Upper lobe of left lung (tissue), 6 donors: ENCODE measurements around the gene ADTRP. TPM values are rescaled to one million over a fixed set of nuclear protein-coding genes. Genes with fewer than 3 reads are reported as not detected.
"Not testable (repeated sequence)": the region's sequence is repeated elsewhere in the genome, so short reads cannot be mapped to it uniquely, and the experiment has no call there.

ENCODE experiments used
- ATAC-seq, 2 donors: fragments of 200-7000 bp; cut with Tn5 transposase; one replicate each; pipeline ENCODE4 v1.9.1; 2022; ENCODE audit warnings: mild to moderate bottlenecking in 2 of 2, moderate library complexity in 2 of 2; ENCODE audit not compliant: low FRiP score in 2 of 2
- DNase-seq, 2 donors: peaks; one replicate each; pipeline ENCODE4 v3.0.0-alpha.2; 2019 to 2020
- H3K27ac ChIP-seq, 4 donors: fragments of 200-600 bp; sonication (generic); one replicate each; pipeline ENCODE4 v1.5.1; 2016 to 2019
- H3K27me3 ChIP-seq, 4 donors: fragments of 200-600 bp; sonication (generic); one replicate each; pipeline ENCODE4 v1.5.1; 2017 to 2019
- H3K36me3 ChIP-seq, 4 donors: fragments of 200-600 bp; sonication (generic); one replicate each; pipeline ENCODE4 v1.5.1; 2016 to 2019
- H3K4me1 ChIP-seq, 4 donors: fragments of 200-600 bp; sonication (generic); one replicate each; pipeline ENCODE4 v1.5.1; 2018 to 2019
- H3K4me3 ChIP-seq, 4 donors: fragments of 200-600 bp; sonication (generic); one replicate each; pipeline ENCODE4 v1.5.1; 2017 to 2019; ENCODE audit warnings: mild to moderate bottlenecking in 2 of 4, moderate library complexity in 1 of 4
- H3K9me3 ChIP-seq, 4 donors: fragments of 200-600 bp; sonication (generic); one replicate each; pipeline ENCODE4 v1.5.1; 2018 to 2019
- CTCF ChIP-seq, 6 experiments: fragments of 450-650 bp in 4 of 6; fragments of 200-600 bp in 2 of 6; sonication (generic) in 2 of 6; IDR thresholded peaks; one replicate each; pipeline ENCODE4 v1.5.1; 2016 to 2019; ENCODE audit warnings: antibody characterized with exemption in 6 of 6
- EP300 ChIP-seq, 4 donors: sonication (generic); formaldehyde crosslinking; IDR thresholded peaks; one replicate each; pipeline ENCODE4 v1.5.1; 2017; ENCODE audit warnings: antibody characterized with exemption in 4 of 4, control low read depth in 2 of 4
- POLR2A ChIP-seq, 4 donors: fragments of 450-650 bp; IDR thresholded peaks; one replicate each; pipeline ENCODE4 v1.5.1; 2016 to 2017; ENCODE audit warnings: antibody characterized with exemption in 4 of 4, mild to moderate bottlenecking in 2 of 4
- POLR2AphosphoS5 ChIP-seq, 2 donors: sonication (generic); formaldehyde crosslinking; IDR thresholded peaks; one replicate each; pipeline ENCODE4 v1.5.1; 2017; ENCODE audit warnings: antibody characterized with exemption in 2 of 2
- WGBS, 2 donors: methylation state at CpG; one replicate each; pipeline ENCODE4 v1.1.5; 2017 to 2018; 5-methylcytosine and 5-hydroxymethylcytosine counted together
- total RNA-seq, 6 donors: library from RNA; depleted of rRNA in 4 of 6; stranded (reverse); fragments of >200 nt in 4 of 6; gene quantifications; one replicate each; pipeline versions ENCODE4 v1.1.0 to v1.2.1, GENCODE V29; 2016 to 2021
- donor health status: DM: no; HTN: no; CAD: no; lungs with moderate emphysema.
- donor health status: DM: no; HTN: yes; CAD: no; lungs with severe emphysema.

The ADTRP gene
- total RNA-seq, 6 donors from 2014 or later, result 3.8 to 21.1 (median 12.8) TPM

- no peaks in the 10 kb centered on the region for H3K27me3 ChIP-seq
- H3K4me3 ChIP-seq, result no peak overlapping the region
- no peaks in the 10 kb centered on the region for H3K36me3 ChIP-seq
- H3K27ac ChIP-seq, result peak overlapping the region in 1 of 4 donors; percentile 29
- no peak for TF ChIP-seq POLR2A (IDR thresholded peaks at IDR 0.05)
- TF ChIP-seq EP300 (IDR thresholded peaks at IDR 0.05), result no peak
- ATAC-seq (no peak), DNase-seq (no peak)
- peaks cover 0 to 3% (median 0%) of the 10 kb centered on the region in 4 donors for H3K4me1 ChIP-seq
- WGBS, 2 donors, result 76 to 77% methylated on average over 6 of the region's 6 CpGs
- H3K9me3 ChIP-seq, result no peaks in the 10 kb centered on the region
Measured at GRCh38 chr6:11802886-11803590, 24.4 kb upstream of the ADTRP start.

GRCh38 chr6:11800531-11800930 lies 21.9 kb upstream of the ADTRP start:
- not testable (repeated sequence) for H3K4me3 ChIP-seq, H3K27me3 ChIP-seq, H3K36me3 ChIP-seq, ATAC-seq, H3K9me3 ChIP-seq, H3K27ac ChIP-seq, DNase-seq, H3K4me1 ChIP-seq
- 50 to 67% methylated on average over 1 of the region's 1 CpG for WGBS, 2 donors

- no peaks in the 10 kb centered on the region for H3K27me3 ChIP-seq
- no peaks in the 10 kb centered on the region for H3K36me3 ChIP-seq
- no peak overlapping the region for H3K27ac ChIP-seq
- DNase-seq, result no peak
- TF ChIP-seq POLR2A (IDR thresholded peaks at IDR 0.05) (peak in 1 of 4 donors; percentile 21), POLR2AphosphoS5 (IDR thresholded peaks at IDR 0.05) (no peak)
- ATAC-seq, result no peak
- H3K9me3 ChIP-seq, result no peaks in the 10 kb centered on the region
- no peak overlapping the region for H3K4me3 ChIP-seq
- peaks cover 4 to 12% (median 8%) of the 10 kb centered on the region in 4 donors for H3K4me1 ChIP-seq
- 84 to 88% methylated on average over 7 of the region's 7 CpGs for WGBS, 2 donors
Measured at GRCh38 chr6:11798538-11798937, 19.9 kb upstream of the ADTRP start.

- no peak for DNase-seq
- 62 to 84% methylated on average over 1 of the region's 1 CpG for WGBS, 2 donors
- no peaks in the 10 kb centered on the region for H3K27me3 ChIP-seq
- TF ChIP-seq EP300 (IDR thresholded peaks at IDR 0.05) (no peak), CTCF (IDR thresholded peaks at IDR 0.05) (no peak), POLR2AphosphoS5 (IDR thresholded peaks at IDR 0.05) (no peak)
- no peaks in the 10 kb centered on the region for H3K9me3 ChIP-seq
- ATAC-seq, result no peak
- no peaks in the 10 kb centered on the region for H3K36me3 ChIP-seq
- H3K27ac ChIP-seq, result no peak overlapping the region
- H3K4me1 ChIP-seq, result peaks cover 4 to 9% (median 8%) of the 10 kb centered on the region in 4 donors
- no peak overlapping the region for H3K4me3 ChIP-seq
Measured at GRCh38 chr6:11798096-11798495, 19.5 kb upstream of the ADTRP start.

GRCh38 chr6:11796829-11797228 lies 18.2 kb upstream of the ADTRP start:
- Histone ChIP-seq H3K27ac (no peak overlapping the region), H3K4me1 (peaks cover 4 to 9% (median 8%) of the 10 kb centered on the region in 4 donors), H3K4me3 (no peak overlapping the region), H3K9me3 (no peaks in the 10 kb centered on the region), H3K36me3 (no peaks in the 10 kb centered on the region), H3K27me3 (no peaks in the 10 kb centered on the region)
- 91 to 95% methylated on average over 5 of the region's 5 CpGs for WGBS, 2 donors
- no peak for ATAC-seq
- DNase-seq, result no peak
- TF ChIP-seq EP300 (IDR thresholded peaks at IDR 0.05) (no peak), POLR2AphosphoS5 (IDR thresholded peaks at IDR 0.05) (no peak), CTCF (IDR thresholded peaks at IDR 0.05) (no peak), POLR2A (IDR thresholded peaks at IDR 0.05) (no peak)

- WGBS, 2 donors, result 61 to 62% methylated on average over 4 of the region's 4 CpGs
- Histone ChIP-seq H3K27ac (peak overlapping the region; percentile 9 to 55 (median 34)), H3K4me1 (peaks cover 4 to 9% (median 8%) of the 10 kb centered on the region in 4 donors), H3K4me3 (peak overlapping the region in 1 of 4 donors; percentile 30), H3K36me3 (no peaks in the 10 kb centered on the region), H3K27me3 (no peaks in the 10 kb centered on the region), H3K9me3 (no peaks in the 10 kb centered on the region)
- TF ChIP-seq POLR2AphosphoS5 (IDR thresholded peaks at IDR 0.05), result no peak
- ATAC-seq (no peak), DNase-seq (no peak)
Measured at GRCh38 chr6:11795403-11795802, 16.8 kb upstream of the ADTRP start.

GRCh38 chr6:11793277-11793676 lies 14.7 kb upstream of the ADTRP start:
- H3K27ac ChIP-seq, result no peak overlapping the region
- H3K9me3 ChIP-seq, result no peaks in the 10 kb centered on the region
- DNase-seq (no peak), ATAC-seq (no peak)
- 77 to 83% methylated on average over 1 of the region's 1 CpG for WGBS, 2 donors
- TF ChIP-seq POLR2A (IDR thresholded peaks at IDR 0.05) (no peak), CTCF (IDR thresholded peaks at IDR 0.05) (no peak), POLR2AphosphoS5 (IDR thresholded peaks at IDR 0.05) (no peak), EP300 (IDR thresholded peaks at IDR 0.05) (no peak)
- H3K4me3 ChIP-seq, result no peak overlapping the region
- H3K27me3 ChIP-seq, result no peaks in the 10 kb centered on the region
- H3K36me3 ChIP-seq, result no peaks in the 10 kb centered on the region
- peaks cover 4 to 13% (median 8%) of the 10 kb centered on the region in 4 donors for H3K4me1 ChIP-seq
